Gastroesophageal sphincter (tissue), 4 donors: ENCODE measurements around the gene HS2ST1. TPM values are rescaled to one million over a fixed set of nuclear protein-coding genes. Genes with fewer than 3 reads are reported as not detected.

Source experiments
- ATAC-seq: fragments of 150-250 bp; one replicate; pipeline ENCODE4 v1.9.1; 2016; ENCODE audit warnings: mild to moderate bottlenecking, moderate library complexity
- H3K27ac ChIP-seq, 4 donors: fragments of 200-600 bp; sonication (generic) in 3 of 4; 1 replicate in 3 of 4; 2 replicates in 1 of 4; pipeline ENCODE4 v1.5.1; 2016 to 2019
- H3K27me3 ChIP-seq: fragments of 200-600 bp; sonication (generic); one replicate; pipeline ENCODE4 v1.5.1; 2019
- H3K36me3 ChIP-seq, 2 donors: fragments of 200-600 bp; sonication (generic); one replicate each; pipeline ENCODE4 v1.5.1; 2019; ENCODE audit warnings: control low read depth in 1 of 2
- H3K4me1 ChIP-seq, 3 donors: fragments of 200-600 bp; sonication (generic); 1 replicate in 2 of 3; 2 replicates in 1 of 3; pipeline ENCODE4 v1.5.1; 2016 to 2019; ENCODE audit warnings: control low read depth in 2 of 3
- H3K4me3 ChIP-seq, 2 donors: fragments of 200-600 bp; sonication (generic); one replicate each; pipeline ENCODE4 v1.5.1; 2019; ENCODE audit warnings: mild to moderate bottlenecking in 1 of 2, moderate library complexity in 1 of 2
- H3K9me3 ChIP-seq, 3 donors: fragments of 200-600 bp; sonication (generic); one replicate each; pipeline ENCODE4 v1.5.1; 2017 to 2019; ENCODE audit warnings: control low read depth in 2 of 3
- EP300 ChIP-seq: sonication (generic); formaldehyde crosslinking; IDR thresholded peaks from one replicate; pipeline ENCODE4 v1.6.1; 2017; ENCODE audit warnings: antibody characterized with exemption, mild to moderate bottlenecking
- POLR2A ChIP-seq, 2 donors: fragments of 450-650 bp; IDR thresholded peaks; one replicate each; pipeline ENCODE4 v1.6.1; 2017; ENCODE audit warnings: antibody characterized with exemption in 2 of 2, mild to moderate bottlenecking in 2 of 2, moderate library complexity in 1 of 2
- POLR2AphosphoS5 ChIP-seq: sonication (generic); formaldehyde crosslinking; IDR thresholded peaks from one replicate; pipeline ENCODE4 v1.6.1; 2017; ENCODE audit warnings: antibody characterized with exemption
- WGBS, 2 donors: methylation state at CpG; one replicate each; pipeline ENCODE4 v1.1.5; 2018; ENCODE audit warnings: low coverage in 1 of 2; 5-methylcytosine and 5-hydroxymethylcytosine counted together
- total RNA-seq, 4 donors: library from RNA; depleted of rRNA; stranded (reverse); fragments of >200 nt; gene quantifications; one replicate each; pipeline ENCODE4 v1.1.0, GENCODE V29; 2016
- TF ChIP-seq, protein P1 (sequence below), 4 experiments: fragments of 200-600 bp in 2 of 4; fragments of 450-650 bp in 2 of 4; sonication (generic) in 1 of 4; IDR thresholded peaks; one replicate each; pipeline ENCODE4 v1.5.1; 2017 to 2019; ENCODE audit warnings: antibody characterized with exemption in 4 of 4, mild to moderate bottlenecking in 2 of 4, moderate library complexity in 2 of 4

The HS2ST1 gene
- total RNA-seq, 4 donors from 2014 or later = 10.3 to 17.0 (median 11.7) TPM

GRCh38 chr1:87149241-87150041 lies 235.0 kb downstream of the HS2ST1 start:
- peaks cover 0 to 67% (median 13%) of the 10 kb centered on the region in 3 donors for H3K4me1 ChIP-seq
- 38 to 50% methylated on average over 5 to 7 of the region's 7 CpGs for WGBS, 2 donors
- H3K27ac ChIP-seq = peak overlapping the region in 3 of 4 donors; percentile 54 to 76 (median 61)
- no peaks in the 10 kb centered on the region for H3K9me3 ChIP-seq
- H3K27me3 ChIP-seq = no peaks in the 10 kb centered on the region
- H3K36me3 ChIP-seq = no peaks in the 10 kb centered on the region
- H3K4me3 ChIP-seq = no peak overlapping the region
- no peak for ATAC-seq
- TF ChIP-seq POLR2A (IDR thresholded peaks at IDR 0.05) = no peak
- TF ChIP-seq POLR2AphosphoS5 = peak; percentile 21

DNA sequence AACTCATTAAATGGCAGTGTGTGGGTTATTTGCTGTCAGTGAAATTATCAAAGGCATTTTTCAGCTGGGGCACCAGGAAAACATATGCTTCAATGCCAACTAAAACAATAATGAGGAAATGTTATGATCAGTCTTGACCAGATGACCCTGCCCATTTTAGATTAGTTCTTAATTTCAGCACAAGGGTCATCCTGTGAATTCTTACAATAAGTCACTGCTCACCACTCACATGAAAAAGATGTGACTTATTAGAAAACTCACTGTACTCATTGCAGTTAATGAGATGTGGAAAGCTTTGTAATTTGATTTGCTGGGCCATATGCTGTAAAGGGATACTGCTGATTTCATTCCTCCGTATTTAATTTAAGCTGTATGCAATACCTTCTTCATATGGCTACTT lies 235.7 kb downstream of the HS2ST1 start:
- Histone ChIP-seq H3K9me3 (no peaks in the 10 kb centered on the region), H3K4me1 (peaks cover 0 to 69% (median 13%) of the 10 kb centered on the region in 3 donors), H3K4me3 (no peak overlapping the region), H3K27ac (peak overlapping the region in 2 of 4 donors; percentile 54 to 76), H3K27me3 (no peaks in the 10 kb centered on the region), H3K36me3 (no peaks in the 10 kb centered on the region)
- TF ChIP-seq EP300 = no peak
- no peak for TF ChIP-seq POLR2AphosphoS5
- TF ChIP-seq, protein P1, sequence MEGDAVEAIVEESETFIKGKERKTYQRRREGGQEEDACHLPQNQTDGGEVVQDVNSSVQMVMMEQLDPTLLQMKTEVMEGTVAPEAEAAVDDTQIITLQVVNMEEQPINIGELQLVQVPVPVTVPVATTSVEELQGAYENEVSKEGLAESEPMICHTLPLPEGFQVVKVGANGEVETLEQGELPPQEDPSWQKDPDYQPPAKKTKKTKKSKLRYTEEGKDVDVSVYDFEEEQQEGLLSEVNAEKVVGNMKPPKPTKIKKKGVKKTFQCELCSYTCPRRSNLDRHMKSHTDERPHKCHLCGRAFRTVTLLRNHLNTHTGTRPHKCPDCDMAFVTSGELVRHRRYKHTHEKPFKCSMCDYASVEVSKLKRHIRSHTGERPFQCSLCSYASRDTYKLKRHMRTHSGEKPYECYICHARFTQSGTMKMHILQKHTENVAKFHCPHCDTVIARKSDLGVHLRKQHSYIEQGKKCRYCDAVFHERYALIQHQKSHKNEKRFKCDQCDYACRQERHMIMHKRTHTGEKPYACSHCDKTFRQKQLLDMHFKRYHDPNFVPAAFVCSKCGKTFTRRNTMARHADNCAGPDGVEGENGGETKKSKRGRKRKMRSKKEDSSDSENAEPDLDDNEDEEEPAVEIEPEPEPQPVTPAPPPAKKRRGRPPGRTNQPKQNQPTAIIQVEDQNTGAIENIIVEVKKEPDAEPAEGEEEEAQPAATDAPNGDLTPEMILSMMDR (IDR thresholded peaks at IDR 0.05) = no peak
- TF ChIP-seq POLR2A (IDR thresholded peaks at IDR 0.05) = no peak
- 61 to 67% methylated on average over 1 of the region's 1 CpG for WGBS, 2 donors
- ATAC-seq = no peak

DNA sequence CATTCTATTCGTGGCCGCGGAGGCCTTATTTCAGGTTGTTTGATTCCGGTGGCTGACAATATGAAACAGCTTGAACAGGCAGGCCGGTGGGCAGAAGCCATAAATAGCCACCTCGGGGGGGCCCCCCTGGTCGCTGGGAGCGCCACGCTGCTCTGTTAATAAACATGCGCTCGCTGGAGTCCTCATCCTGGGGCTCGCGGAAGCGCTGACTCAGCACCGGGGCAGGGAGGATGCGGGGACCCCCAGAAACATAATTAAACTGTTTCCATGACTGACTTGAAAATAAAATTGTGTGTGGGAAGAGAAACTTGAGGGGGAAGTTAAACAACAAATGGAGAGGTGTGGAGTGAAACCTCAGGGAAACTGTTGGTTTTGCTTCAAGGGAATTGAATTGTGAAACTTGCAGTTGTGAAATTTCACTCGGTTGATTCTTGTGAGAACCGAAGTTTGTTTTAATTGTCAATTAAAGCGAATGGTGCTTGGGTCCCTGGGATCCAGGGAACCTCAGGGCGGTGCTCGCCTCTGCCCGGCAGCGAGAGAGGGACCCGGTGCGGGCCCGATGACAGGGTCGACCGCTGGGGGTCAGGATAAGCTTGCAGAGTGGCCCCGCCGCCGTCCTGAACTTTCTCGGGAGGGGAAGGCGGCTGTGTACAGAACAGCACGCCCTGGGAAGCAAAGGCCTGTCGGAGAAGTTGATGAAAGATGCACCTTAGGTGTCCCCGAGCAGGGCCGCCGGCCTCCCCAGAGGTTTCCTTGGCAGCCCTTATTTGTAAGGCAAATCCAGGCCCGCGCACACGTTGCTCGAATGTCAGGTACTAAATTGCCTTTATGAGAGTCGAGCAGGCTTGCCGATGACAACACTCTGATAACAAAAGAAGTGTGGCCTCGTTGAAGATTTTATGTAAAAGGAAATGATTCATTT lies 237.3 kb downstream of the HS2ST1 start:
- peak overlapping the region; percentile 29 to 42 for H3K4me3 ChIP-seq
- H3K9me3 ChIP-seq = no peaks in the 10 kb centered on the region
- no peak for TF ChIP-seq POLR2AphosphoS5
- TF ChIP-seq, protein P1 (IDR thresholded peaks at IDR 0.05) = peak in 3 of 4 experiments; percentile 36 to 76 (median 44)
- no peak for TF ChIP-seq EP300
- no peak for TF ChIP-seq POLR2A (IDR thresholded peaks at IDR 0.05)
- H3K36me3 ChIP-seq = no peaks in the 10 kb centered on the region
- peaks cover 0 to 69% (median 13%) of the 10 kb centered on the region in 3 donors for H3K4me1 ChIP-seq
- ATAC-seq = peak; percentile 81
- no peaks in the 10 kb centered on the region for H3K27me3 ChIP-seq
- 11 to 13% methylated on average over 10 to 18 of the region's 45 CpGs for WGBS, 2 donors
- peak overlapping the region in 3 of 4 donors; percentile 59 to 76 (median 71) for H3K27ac ChIP-seq

DNA sequence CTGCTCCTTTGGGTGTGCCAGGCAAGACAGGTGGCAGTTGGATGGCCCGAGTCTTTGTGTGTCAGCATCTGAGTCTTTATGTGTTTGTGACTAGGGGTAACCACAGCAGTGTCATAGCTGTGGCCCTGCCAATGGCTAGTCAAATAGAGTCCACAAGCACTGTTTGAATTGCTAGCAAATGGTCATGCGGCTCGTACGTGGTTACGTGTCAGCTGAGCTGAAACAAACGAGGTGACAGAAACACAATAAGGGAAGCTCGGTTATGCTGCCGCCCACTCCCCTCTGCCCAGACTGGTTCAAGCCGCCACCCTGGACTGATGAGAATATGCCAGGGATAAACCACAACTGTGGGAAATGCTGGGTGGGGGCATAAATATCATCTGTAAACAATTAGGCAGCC lies 239.9 kb downstream of the HS2ST1 start:
- ATAC-seq = no peak
- Histone ChIP-seq H3K4me1 (peaks cover 0 to 52% (median 6%) of the 10 kb centered on the region in 3 donors), H3K27me3 (no peaks in the 10 kb centered on the region), H3K4me3 (no peak overlapping the region), H3K27ac (no peak overlapping the region), H3K36me3 (no peaks in the 10 kb centered on the region), H3K9me3 (no peaks in the 10 kb centered on the region)
- WGBS, 2 donors = 79 to 85% methylated on average over 5 to 8 of the region's 9 CpGs
- TF ChIP-seq, protein P1 (IDR thresholded peaks at IDR 0.05) = no peak
- TF ChIP-seq POLR2A (IDR thresholded peaks at IDR 0.05) = no peak
- no peak for TF ChIP-seq EP300
- no peak for TF ChIP-seq POLR2AphosphoS5

DNA sequence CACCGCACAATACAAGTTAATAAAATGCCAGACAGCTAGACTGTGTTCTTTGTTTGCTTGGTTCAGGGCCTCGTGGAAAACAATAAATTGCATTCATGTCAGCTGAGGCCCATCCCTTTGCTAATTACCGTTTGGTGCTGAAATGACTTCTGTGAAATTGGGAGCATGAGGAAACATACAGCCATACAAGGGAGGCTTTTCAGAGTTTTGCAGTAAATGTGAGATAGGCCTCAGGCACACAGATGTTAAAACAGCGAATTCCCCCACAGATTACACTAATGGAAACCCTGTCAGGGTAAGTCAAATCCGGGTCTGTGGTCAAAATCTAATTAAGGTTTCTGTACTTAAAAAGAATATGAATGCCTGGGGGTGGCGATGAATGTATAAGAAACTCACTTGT lies 240.7 kb downstream of the HS2ST1 start:
- ATAC-seq = no peak
- H3K4me3 ChIP-seq = no peak overlapping the region
- H3K4me1 ChIP-seq = peaks cover 0 to 44% (median 0%) of the 10 kb centered on the region in 3 donors
- whole genome bisulfite sequencing, 2 donors = 81 to 82% methylated on average over 6 of the region's 6 CpGs
- no peaks in the 10 kb centered on the region for H3K27me3 ChIP-seq
- TF ChIP-seq, protein P1 (IDR thresholded peaks at IDR 0.05) = no peak
- TF ChIP-seq POLR2AphosphoS5 (no peak), EP300 (no peak), POLR2A (IDR thresholded peaks at IDR 0.05) (no peak)
- no peaks in the 10 kb centered on the region for H3K36me3 ChIP-seq
- no peaks in the 10 kb centered on the region for H3K9me3 ChIP-seq
- H3K27ac ChIP-seq = no peak overlapping the region
